ENCODE results near the gene HMGCS2. TPM values are rescaled to one million over a fixed set of nuclear protein-coding genes. Genes with fewer than 3 reads are reported as not detected.

The HMGCS2 gene
- total and polyA plus RNA-seq, 9 of the 15 experiments (the other 6 are each of a cell fraction or from before 2014, with no cell fraction given), result 0.13 TPM; not detected in 8

DNA sequence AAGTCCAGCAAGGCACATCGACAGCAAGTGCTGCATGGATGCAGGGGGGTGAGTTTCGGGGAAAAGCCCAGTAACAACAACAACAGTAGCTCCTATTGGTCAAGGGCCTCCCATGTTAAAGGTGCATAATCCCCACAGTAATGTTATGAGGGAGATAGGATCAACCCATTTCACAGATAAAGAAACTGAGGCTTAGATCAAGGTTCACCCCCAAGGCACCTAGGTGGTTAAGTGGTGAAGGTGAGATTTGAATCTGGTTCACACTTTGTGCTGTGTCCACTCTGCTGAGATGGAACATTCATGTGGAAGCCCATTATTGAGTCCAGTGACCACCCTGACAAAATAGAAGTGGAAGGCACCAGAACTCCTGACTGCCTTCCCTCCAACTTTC, 32.1 kb downstream of the HMGCS2 start:
- intact Hi-C loops (cut with micrococcal nuclease), result loop anchor here (2.0 kb wide), 1 partner anchor 24 kb away; no protein-coding TSS in a partner anchor
- Histone ChIP-seq H3K9me3 (replicated peaks; ENCODE audit: control insufficient read depth, insufficient read depth, low read depth, low read length) (0 out of 2 replicates have a peak, but pooled peaks cover 6% of the 10 kb centered on the region), H3K4me2 (ENCODE audit: insufficient read depth, low read length) (no peak overlapping the region; the same call in 1 of the 2 replicates), H2AFZ (ENCODE audit: low read depth, low read length) (no peak overlapping the region), H3K27me3 (ENCODE audit: control insufficient read depth in 2 of 2, insufficient read depth in 2 of 2, low read length in 2 of 2) (no peaks in the 10 kb centered on the region; a peak in 1 of 5 replicates), H3K4me1 (replicated peaks in 1 of 2; ENCODE audit: control insufficient read depth in 2 of 2, insufficient read depth in 2 of 2, low read length in 2 of 2) (peaks cover 11 to 14% of the 10 kb centered on the region in 2 experiments), H3K79me2 (ENCODE audit: control insufficient read depth, insufficient read depth, low read length) (no peaks in the 10 kb centered on the region), H3K9me1 (ENCODE audit: control insufficient read depth, insufficient read depth, low read length) (peaks cover 9% of the 10 kb centered on the region), H3K27ac (ENCODE audit: extremely low read depth, low read depth, low read length) (no peak overlapping the region), H3K4me3 (no peak overlapping the region), H3K36me3 (ENCODE audit: control insufficient read depth, insufficient read depth, low read length) (peaks cover 11% of the 10 kb centered on the region; the same call in 1 of the 3 replicates), H4K20me1 (replicated peaks; ENCODE audit: control insufficient read depth, insufficient read depth, low read length) (peaks cover 52% of the 10 kb centered on the region), H3K9ac (ENCODE audit: insufficient read depth in 1 of 2, low read depth in 2 of 2, low read length in 2 of 2) (no peak overlapping the region)
- WGBS (ENCODE audit: insufficient coverage, low coverage, missing lambda C conversion rate), result 76% methylated on average over 2 of the region's 2 CpGs
- in situ Hi-C loops (cut with MboI), result no loop called here
- no peak for DNase-seq (ENCODE audit: extremely low read depth in 1 of 4, low spot score in 3 of 4)
- ChIA-PET CTCF (ENCODE audit: low intra/inter-chr PET ratio) (no interaction called here), POLR2A (interaction anchor here (0.6 to 2.1 kb wide), 3 partner anchors 8 to 90 kb away, joined by 3 to 11 read pairs (median 10); no protein-coding TSS in a partner anchor)
- FAIRE-seq, result no peak
- peak; percentile 1; the same call in 1 of the 3 replicates for ATAC-seq
- no TSS peak for BruUV-seq (replicated peaks)
- TF ChIP-seq CBX1 (IDR thresholded peaks at IDR 0.05; ENCODE audit: low read depth) (peak; percentile 92), BCOR (IDR thresholded peaks at IDR 0.05) (peak; percentile 87), ADNP (tag; IDR thresholded peaks at IDR 0.05) (peak; percentile 97), SLC30A9 (CRISPR knock-in tag; IDR thresholded peaks at IDR 0.05) (no peak), GTF2F1 (IDR thresholded peaks at IDR 0.05; ENCODE audit: low read depth, low read length) (no peak), TSHZ1 (CRISPR knock-in tag; IDR thresholded peaks at IDR 0.05) (no peak), KDM1A (IDR thresholded peaks at IDR 0.05) (peak; percentile 4 to 7; a peak in 3 of 4 replicates), CHD4 (IDR thresholded peaks at IDR 0.05; ENCODE audit: insufficient read depth, insufficient replicate concordance, low read depth, low read length, poor library complexity, severe bottlenecking) (peak; percentile 93), ZNF589 (CRISPR knock-in tag; IDR thresholded peaks at IDR 0.05; ENCODE audit: low read depth) (no peak), RBM25 (IDR thresholded peaks at IDR 0.05; ENCODE audit: low read depth, low read length, severe bottlenecking) (peak; percentile 95), ESRRA (IDR thresholded peaks at IDR 0.05; ENCODE audit: borderline replicate concordance, low read depth) (peak; percentile 28; the same call in 1 of the 2 replicates), POLR3G (IDR thresholded peaks at IDR 0.05; ENCODE audit: extremely low read depth, insufficient read length, insufficient replicate concordance) (no peak), SMARCE1 (IDR thresholded peaks at IDR 0.05) (no peak), RCOR1 (IDR thresholded peaks at IDR 0.05; ENCODE audit: borderline replicate concordance in 1 of 2, low read depth in 2 of 2, low read length in 2 of 2) (peak; percentile 46 to 85; a peak in 3 of 4 replicates), HNRNPL (IDR thresholded peaks at IDR 0.05; ENCODE audit: low read depth, low read length) (0 out of 2 replicates have a peak, but pooled peaks have one; percentile 1), IRF2 (CRISPR knock-in tag; IDR thresholded peaks at IDR 0.05) (no peak), TAF7 (tag; IDR thresholded peaks at IDR 0.05) (no peak), HEY1 (CRISPR knock-in tag; IDR thresholded peaks at IDR 0.05; ENCODE audit: borderline replicate concordance) (no peak)
- TF ChIP-seq, protein P1, sequence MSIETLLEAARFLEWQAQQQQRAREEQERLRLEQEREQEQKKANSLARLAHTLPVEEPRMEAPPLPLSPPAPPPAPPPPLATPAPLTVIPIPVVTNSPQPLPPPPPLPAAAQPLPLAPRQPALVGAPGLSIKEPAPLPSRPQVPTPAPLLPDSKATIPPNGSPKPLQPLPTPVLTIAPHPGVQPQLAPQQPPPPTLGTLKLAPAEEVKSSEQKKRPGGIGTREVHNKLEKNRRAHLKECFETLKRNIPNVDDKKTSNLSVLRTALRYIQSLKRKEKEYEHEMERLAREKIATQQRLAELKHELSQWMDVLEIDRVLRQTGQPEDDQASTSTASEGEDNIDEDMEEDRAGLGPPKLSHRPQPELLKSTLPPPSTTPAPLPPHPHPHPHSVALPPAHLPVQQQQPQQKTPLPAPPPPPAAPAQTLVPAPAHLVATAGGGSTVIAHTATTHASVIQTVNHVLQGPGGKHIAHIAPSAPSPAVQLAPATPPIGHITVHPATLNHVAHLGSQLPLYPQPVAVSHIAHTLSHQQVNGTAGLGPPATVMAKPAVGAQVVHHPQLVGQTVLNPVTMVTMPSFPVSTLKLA (conservative IDR thresholded peaks at IDR 0.05), result no peak

Data from K562 (cell line).